GM12874 (cell line): ENCODE measurements around the gene SSTR3.

Experiments
- CTCF ChIP-seq: IDR thresholded peaks from 2 replicates; pipeline ENCODE4 v1.5.1; 2011; ENCODE audit warnings: low read depth, mild to moderate bottlenecking, control low read depth, low read length, moderate library complexity; ENCODE audit not compliant: insufficient read depth

Gene SSTR3

GRCh38 chr22:37213941-37214730 lies 1.9 kb upstream of the SSTR3 start:
- TF ChIP-seq CTCF: no peak

GRCh38 chr22:37213218-37213855 lies 1.1 kb upstream of the SSTR3 start:
- no peak for TF ChIP-seq CTCF

GRCh38 chr22:37211866-37212173 lies 457 bp downstream of the SSTR3 start:
- no peak for TF ChIP-seq CTCF

DNA sequence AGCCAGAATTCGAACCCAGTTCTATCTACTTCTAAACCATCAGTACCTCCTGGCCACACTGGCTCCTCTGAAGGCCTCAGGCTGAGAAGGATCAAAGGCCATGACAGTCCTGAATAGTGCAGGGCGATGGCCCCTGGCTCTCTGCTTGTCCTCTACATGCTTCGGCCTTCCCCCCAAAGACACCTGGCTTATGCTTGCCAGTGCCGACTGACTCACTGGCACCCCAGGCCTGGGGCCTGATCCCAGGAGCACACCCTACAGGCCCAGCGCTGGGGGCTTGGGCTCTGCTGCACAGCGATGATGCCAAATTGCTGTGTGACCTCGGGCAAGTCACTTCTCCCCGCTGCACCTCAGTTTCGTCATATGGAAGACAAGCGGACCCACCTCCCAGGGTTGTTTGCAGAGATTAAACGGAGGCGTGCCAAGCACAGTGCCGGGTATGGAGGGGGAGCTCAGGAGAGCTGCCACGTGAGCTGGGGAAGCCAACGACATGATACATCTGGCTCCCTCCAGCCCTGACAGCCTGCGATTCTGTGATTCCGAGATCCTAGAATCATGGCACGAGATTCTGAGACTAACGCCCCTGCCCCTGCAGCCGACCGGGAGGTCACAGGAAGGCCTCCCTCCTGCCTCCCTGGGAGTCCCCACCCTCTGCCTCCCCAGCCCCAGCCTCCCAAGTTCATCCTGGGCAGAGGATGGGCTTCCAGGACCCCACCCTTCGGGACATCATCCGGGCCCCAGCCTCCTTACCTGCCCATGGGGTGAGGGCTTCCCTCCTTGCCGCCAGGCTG lies 1.0 kb downstream of the SSTR3 start:
- TF ChIP-seq CTCF: no peak

GRCh38 chr22:37210041-37210803 lies 2.1 kb downstream of the SSTR3 start:
- TF ChIP-seq CTCF: no peak

DNA sequence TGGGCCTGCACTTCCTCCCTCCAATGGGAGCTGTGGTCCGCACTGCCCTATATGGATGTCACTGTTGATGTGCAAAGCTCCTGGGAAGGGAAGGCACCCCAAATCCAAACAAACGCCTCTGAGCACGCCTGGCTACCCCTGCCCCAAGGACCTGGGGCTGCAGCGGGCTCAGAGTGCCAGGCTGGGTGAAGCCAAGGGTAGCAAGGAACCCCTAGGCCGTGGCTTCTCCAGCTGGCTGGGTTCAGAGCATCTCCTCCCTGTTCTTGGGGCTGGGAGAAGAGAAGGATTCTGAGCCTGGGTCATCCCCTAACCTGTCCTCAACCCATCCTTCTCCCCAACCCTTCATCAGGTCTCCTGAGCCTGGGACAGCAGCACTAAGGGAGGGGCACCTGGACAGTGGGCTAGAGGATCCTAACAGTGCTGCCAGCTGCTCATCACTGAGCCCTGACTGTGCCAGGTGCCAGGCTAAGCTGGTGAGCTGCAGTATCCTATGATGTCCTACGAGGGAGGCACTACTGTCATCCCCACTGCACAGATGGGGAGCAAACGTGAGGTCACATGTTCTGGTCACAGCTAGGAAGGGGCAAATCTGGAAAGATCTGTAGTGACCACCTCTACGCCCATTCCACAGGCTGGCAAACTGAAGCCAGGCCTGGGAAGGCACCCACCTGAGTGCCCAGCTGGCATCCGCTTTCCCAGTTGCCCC lies 3.0 kb downstream of the SSTR3 start:
- no peak for TF ChIP-seq CTCF
